Measurements from ENCODE around the gene PDIA2. TPM values are rescaled to one million over a fixed set of nuclear protein-coding genes. Genes with fewer than 3 reads are reported as not detected.

Gene PDIA2
- total and polyA plus RNA-seq, 5 donors: 0.91 to 10.0 (median 2.1) TPM

- H3K4me3 ChIP-seq (ENCODE audit: low read length): no peak overlapping the region
- DNase-seq: no peak
- intact Hi-C loops (cut with DNase I): no loop called here
- no peak for ATAC-seq
- no peaks in the 10 kb centered on the region for H3K9me3 ChIP-seq (ENCODE audit: control insufficient read depth, low read length)
- H3K27me3 ChIP-seq (ENCODE audit: control insufficient read depth, insufficient read depth): no peaks in the 10 kb centered on the region
- no peak overlapping the region for H3K27ac ChIP-seq (ENCODE audit: low read length)
- H3K4me1 ChIP-seq (ENCODE audit: control insufficient read depth, insufficient read depth, low read length): no peaks in the 10 kb centered on the region
- whole genome bisulfite sequencing: 92% methylated on average over 22 of the region's 22 CpGs
These were observed 6.5 kb downstream of the PDIA2 start for GRCh38 chr16:289395-289997.

GRCh38 chr16:290015-290680 lies 7.2 kb downstream of the PDIA2 start:
- H3K4me3 ChIP-seq (ENCODE audit: low read length): no peak overlapping the region
- no peaks in the 10 kb centered on the region for H3K9me3 ChIP-seq (ENCODE audit: control insufficient read depth, low read length)
- H3K4me1 ChIP-seq (ENCODE audit: control insufficient read depth, insufficient read depth, low read length): no peaks in the 10 kb centered on the region
- DNase-seq (no peak), ATAC-seq (no peak)
- H3K27me3 ChIP-seq (ENCODE audit: control insufficient read depth, insufficient read depth): no peaks in the 10 kb centered on the region
- H3K27ac ChIP-seq (ENCODE audit: low read length): no peak overlapping the region
- intact Hi-C loops (cut with DNase I): no loop called here
- 91% methylated on average over 25 of the region's 25 CpGs for WGBS

- H3K9me3 ChIP-seq (ENCODE audit: control insufficient read depth, low read length): no peaks in the 10 kb centered on the region
These were observed 7.9 kb downstream of the PDIA2 start for GRCh38 chr16:290681-291405.

GRCh38 chr16:291539-291938 lies 8.6 kb downstream of the PDIA2 start:
- WGBS: 95% methylated on average over 17 of the region's 17 CpGs
- ATAC-seq (no peak), DNase-seq (peak in 1 of 3 donors; percentile 32)
- Histone ChIP-seq H3K4me1 (ENCODE audit: control insufficient read depth, insufficient read depth, low read length) (no peaks in the 10 kb centered on the region), H3K27ac (ENCODE audit: low read length) (no peak overlapping the region), H3K9me3 (ENCODE audit: control insufficient read depth, low read length) (no peaks in the 10 kb centered on the region), H3K27me3 (ENCODE audit: control insufficient read depth, insufficient read depth) (no peaks in the 10 kb centered on the region), H3K4me3 (ENCODE audit: low read length) (no peak overlapping the region)
- intact Hi-C loops (cut with DNase I): no loop called here

More at GRCh38 chr16:290681-291405, 7.9 kb downstream of the PDIA2 start:
- no peaks in the 10 kb centered on the region for H3K4me1 ChIP-seq (ENCODE audit: control insufficient read depth, insufficient read depth, low read length)
- ATAC-seq: no peak
- intact Hi-C loops (cut with DNase I): no loop called here
- 95% methylated on average over 50 of the region's 50 CpGs for WGBS
- DNase-seq: peak in 1 of 3 donors; percentile 30
- H3K27ac ChIP-seq (ENCODE audit: low read length): no peak overlapping the region
- H3K27me3 ChIP-seq (ENCODE audit: control insufficient read depth, insufficient read depth): no peaks in the 10 kb centered on the region
- H3K4me3 ChIP-seq (ENCODE audit: low read length): no peak overlapping the region

GRCh38 chr16:293043-293775 lies 10.2 kb downstream of the PDIA2 start:
- WGBS: 93% methylated on average over 32 of the region's 32 CpGs

GRCh38 chr16:296276-296675 lies 13.3 kb downstream of the PDIA2 start:
- Histone ChIP-seq H3K9me3 (ENCODE audit: control insufficient read depth, low read length) (no peaks in the 10 kb centered on the region), H3K27me3 (ENCODE audit: control insufficient read depth, insufficient read depth) (no peaks in the 10 kb centered on the region), H3K4me3 (ENCODE audit: low read length) (no peak overlapping the region), H3K4me1 (ENCODE audit: control insufficient read depth, insufficient read depth, low read length) (no peaks in the 10 kb centered on the region), H3K27ac (ENCODE audit: low read length) (no peak overlapping the region)
- 96% methylated on average over 14 of the region's 14 CpGs for WGBS
- intact Hi-C loops (cut with DNase I): no loop called here
- DNase-seq (peak in 2 of 3 donors; percentile 26 to 42), ATAC-seq (no peak)

More at GRCh38 chr16:293043-293775, 10.2 kb downstream of the PDIA2 start:
- peak in 2 of 3 donors; percentile 35 to 38 for DNase-seq
- Histone ChIP-seq H3K27ac (ENCODE audit: low read length) (no peak overlapping the region), H3K4me3 (ENCODE audit: low read length) (no peak overlapping the region), H3K9me3 (ENCODE audit: control insufficient read depth, low read length) (no peaks in the 10 kb centered on the region), H3K27me3 (ENCODE audit: control insufficient read depth, insufficient read depth) (no peaks in the 10 kb centered on the region), H3K4me1 (ENCODE audit: control insufficient read depth, insufficient read depth, low read length) (no peaks in the 10 kb centered on the region)
- intact Hi-C loops (cut with DNase I): no loop called here
- ATAC-seq: no peak

- Histone ChIP-seq H3K27me3 (ENCODE audit: control insufficient read depth, insufficient read depth) (no peaks in the 10 kb centered on the region), H3K27ac (ENCODE audit: low read length) (no peak overlapping the region), H3K4me1 (ENCODE audit: control insufficient read depth, insufficient read depth, low read length) (no peaks in the 10 kb centered on the region), H3K4me3 (ENCODE audit: low read length) (no peak overlapping the region), H3K9me3 (ENCODE audit: control insufficient read depth, low read length) (no peaks in the 10 kb centered on the region)
- intact Hi-C loops (cut with DNase I): no loop called here
- WGBS: 90% methylated on average over 37 of the region's 37 CpGs
- ATAC-seq: peak in 1 of 2 donors; percentile 13
- peak in 1 of 3 donors; percentile 47 for DNase-seq
These were observed 14.0 kb downstream of the PDIA2 start for GRCh38 chr16:296806-297510.

GRCh38 chr16:297832-298231 lies 14.9 kb downstream of the PDIA2 start:
- WGBS: 93% methylated on average over 32 of the region's 32 CpGs
- Histone ChIP-seq H3K27ac (ENCODE audit: low read length) (no peak overlapping the region), H3K4me1 (ENCODE audit: control insufficient read depth, insufficient read depth, low read length) (no peaks in the 10 kb centered on the region), H3K27me3 (ENCODE audit: control insufficient read depth, insufficient read depth) (no peaks in the 10 kb centered on the region), H3K4me3 (ENCODE audit: low read length) (no peak overlapping the region), H3K9me3 (ENCODE audit: control insufficient read depth, low read length) (no peaks in the 10 kb centered on the region)
- intact Hi-C loops (cut with DNase I): no loop called here
- ATAC-seq: peak; percentile 15 to 19
- peak in 1 of 3 donors; percentile 28 for DNase-seq

GRCh38 chr16:301235-301634 lies 18.3 kb downstream of the PDIA2 start:
- intact Hi-C loops (cut with DNase I): no loop called here
- ATAC-seq: no peak

GRCh38 chr16:301950-302349 lies 19.0 kb downstream of the PDIA2 start:
- intact Hi-C loops (cut with DNase I): no loop called here
- Histone ChIP-seq H3K9me3 (ENCODE audit: control insufficient read depth, low read length) (no peaks in the 10 kb centered on the region), H3K27ac (ENCODE audit: low read length) (no peak overlapping the region), H3K4me1 (ENCODE audit: control insufficient read depth, insufficient read depth, low read length) (no peaks in the 10 kb centered on the region), H3K27me3 (ENCODE audit: control insufficient read depth, insufficient read depth) (no peaks in the 10 kb centered on the region), H3K4me3 (ENCODE audit: low read length) (no peak overlapping the region)
- 96% methylated on average over 13 of the region's 13 CpGs for WGBS
- peak in 1 of 3 donors; percentile 7 for DNase-seq
- ATAC-seq: no peak

More at GRCh38 chr16:301235-301634, 18.3 kb downstream of the PDIA2 start:
- DNase-seq: peak in 2 of 3 donors; percentile 16 to 32
- Histone ChIP-seq H3K4me1 (ENCODE audit: control insufficient read depth, insufficient read depth, low read length) (no peaks in the 10 kb centered on the region), H3K27me3 (ENCODE audit: control insufficient read depth, insufficient read depth) (no peaks in the 10 kb centered on the region), H3K9me3 (ENCODE audit: control insufficient read depth, low read length) (no peaks in the 10 kb centered on the region), H3K27ac (ENCODE audit: low read length) (no peak overlapping the region), H3K4me3 (ENCODE audit: low read length) (no peak overlapping the region)
- 96% methylated on average over 6 of the region's 6 CpGs for whole genome bisulfite sequencing
